HG02943 (cell line): ENCODE measurements around the gene TM4SF1.
"Not testable (repeated sequence)": the region's sequence is repeated elsewhere in the genome, so short reads cannot be mapped to it uniquely, and the experiment has no call there.

Source experiments
- ATAC-seq: cut with Tn5 transposase; IDR thresholded peaks from one replicate; pipeline ENCODE4 v1.9.1; 2021; ENCODE audit warnings: mild to moderate bottlenecking, low read depth, moderate library complexity; ENCODE audit not compliant: unreplicated experiment

TM4SF1 gene

DNA sequence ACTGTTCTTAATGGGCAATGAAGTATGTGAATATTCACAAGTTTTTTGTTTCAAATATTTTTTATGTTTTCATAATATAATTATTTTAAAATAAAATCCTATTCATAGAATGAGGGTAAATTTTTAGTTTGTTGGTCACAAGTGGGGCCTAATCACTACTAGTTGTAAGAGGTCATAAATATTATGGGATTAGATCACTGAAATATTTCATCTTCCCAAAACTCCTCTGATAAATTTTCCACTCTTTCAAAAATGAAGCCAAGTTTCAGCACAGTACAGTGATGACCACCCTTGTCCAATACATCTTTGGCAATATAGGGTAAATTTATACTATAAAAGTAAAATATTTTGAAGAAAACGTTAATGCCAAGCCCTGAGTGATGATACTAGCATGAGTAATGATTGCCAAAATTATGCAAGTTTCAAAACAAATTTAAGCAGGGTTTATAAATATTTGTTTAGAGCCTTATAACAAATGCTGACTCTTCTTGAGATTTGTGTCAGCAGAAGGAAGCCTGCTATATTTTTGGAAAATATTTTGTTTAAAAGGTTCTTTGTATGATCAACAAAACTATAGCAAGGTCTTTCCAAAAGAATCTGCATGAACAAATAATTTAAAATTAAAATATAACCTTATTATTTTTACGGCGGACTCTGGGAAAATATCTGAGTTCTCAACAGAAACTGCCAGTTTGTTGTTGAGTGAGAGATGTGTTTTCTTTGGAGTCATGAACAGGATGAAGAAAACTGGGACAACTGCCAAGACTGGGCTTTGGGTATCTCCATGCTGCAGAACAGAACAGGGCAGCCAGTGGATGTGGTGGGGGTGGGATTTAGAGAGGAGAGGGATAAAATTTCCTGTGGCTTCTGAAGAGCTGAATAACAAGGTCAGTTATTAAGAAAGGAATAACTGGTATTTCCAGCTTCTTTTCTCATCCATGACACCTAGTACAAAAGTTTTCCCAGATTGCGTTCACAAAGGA, 17.9 kb upstream of the TM4SF1 start:
- ATAC-seq: no peak

DNA sequence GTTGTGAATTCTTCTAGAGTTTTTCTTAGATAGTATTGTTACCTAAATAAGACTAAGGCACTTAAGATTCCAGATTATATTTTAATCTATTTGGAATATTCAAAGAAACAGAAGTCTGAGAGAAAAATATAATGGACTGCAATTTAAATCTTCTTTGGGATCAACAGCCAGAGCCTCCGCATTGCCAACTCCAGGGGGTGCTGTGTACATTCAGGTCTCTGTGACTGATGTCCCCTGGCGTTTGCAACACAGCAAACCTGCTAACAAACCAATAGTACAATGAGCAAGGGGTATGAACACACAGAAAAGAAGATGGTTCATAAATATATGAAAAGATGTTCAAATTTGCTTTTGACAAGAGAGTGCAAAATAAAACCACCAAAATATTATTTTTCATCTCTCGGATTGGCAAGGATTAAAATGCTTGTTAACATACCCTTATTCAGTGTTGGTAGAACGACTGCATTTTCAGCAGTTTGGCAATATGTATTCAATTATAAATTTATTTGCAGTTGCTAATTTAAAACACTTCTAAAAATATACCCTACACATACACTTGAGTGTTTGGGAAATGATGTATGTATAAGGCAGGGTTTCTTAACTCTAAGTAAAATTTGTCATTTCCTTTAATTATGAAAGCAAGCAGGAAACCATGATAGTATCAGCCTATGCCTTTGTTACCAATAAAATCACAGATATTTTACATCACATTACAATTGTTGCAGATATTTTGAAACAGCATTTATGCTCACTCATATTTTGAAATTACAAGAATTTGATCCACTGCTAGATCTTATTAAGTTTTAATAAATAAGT, 16.1 kb upstream of the TM4SF1 start:
- no peak for ATAC-seq

DNA sequence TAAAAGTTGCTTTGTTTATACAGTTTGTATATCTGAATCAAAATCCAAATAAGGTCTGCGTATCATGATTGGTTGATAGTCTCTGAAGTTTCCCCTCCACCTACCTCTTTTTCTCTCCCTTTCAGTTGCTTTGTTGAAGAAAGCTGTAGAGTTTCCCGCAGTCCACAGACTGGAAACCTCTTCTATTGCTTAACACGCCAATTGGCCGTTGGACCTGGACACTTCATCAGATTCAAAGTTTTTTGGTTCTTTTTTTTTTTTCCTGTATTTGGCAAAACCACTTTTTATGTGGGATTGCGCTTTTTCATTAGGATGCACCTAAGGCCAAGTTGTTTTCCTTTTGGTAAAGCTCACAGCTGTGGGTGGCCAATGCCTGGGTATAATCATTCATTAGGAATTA, 14.5 kb upstream of the TM4SF1 start:
- no peak for ATAC-seq

DNA sequence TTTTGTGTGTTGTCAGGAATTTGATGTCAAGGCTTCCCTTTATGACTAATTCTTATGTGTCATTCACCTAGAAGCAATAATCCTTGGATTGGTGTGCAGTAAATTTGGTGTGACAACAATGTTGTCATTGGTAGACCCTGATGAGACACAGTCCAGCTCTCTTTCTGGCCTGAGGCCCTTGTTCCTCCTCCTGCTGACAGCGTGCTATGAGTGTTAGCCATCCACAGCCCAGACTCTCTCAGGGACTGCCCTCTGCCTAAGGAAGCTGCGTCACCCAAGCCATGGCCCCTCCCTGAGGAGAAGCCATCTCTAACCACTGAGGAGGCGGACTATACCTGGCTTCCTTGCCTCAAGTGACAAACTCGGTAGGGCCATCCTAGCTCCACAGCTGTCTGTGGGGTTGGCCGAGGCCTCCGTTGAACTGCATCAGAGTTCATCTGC, 13.3 kb upstream of the TM4SF1 start:
- no peak for ATAC-seq

DNA sequence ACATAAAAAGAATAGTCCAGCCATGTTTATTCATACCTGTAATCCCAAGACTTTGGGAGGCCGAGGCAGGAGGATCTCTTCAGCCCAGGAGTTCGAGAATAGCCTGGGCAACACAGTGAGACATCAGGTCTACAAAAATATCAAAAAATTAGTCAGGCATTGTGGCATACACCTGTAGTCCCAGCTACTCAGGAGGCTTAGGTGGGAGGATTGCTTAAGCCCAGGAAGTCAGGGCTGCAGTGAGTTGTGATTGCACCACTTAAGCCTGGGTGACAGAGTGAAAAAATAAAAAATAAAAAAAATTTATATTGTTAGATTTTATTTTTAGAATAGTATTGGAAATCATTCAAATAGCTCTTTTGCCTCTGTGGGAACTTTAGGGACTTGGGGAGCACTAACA, 12.8 kb upstream of the TM4SF1 start:
- ATAC-seq: no peak

DNA sequence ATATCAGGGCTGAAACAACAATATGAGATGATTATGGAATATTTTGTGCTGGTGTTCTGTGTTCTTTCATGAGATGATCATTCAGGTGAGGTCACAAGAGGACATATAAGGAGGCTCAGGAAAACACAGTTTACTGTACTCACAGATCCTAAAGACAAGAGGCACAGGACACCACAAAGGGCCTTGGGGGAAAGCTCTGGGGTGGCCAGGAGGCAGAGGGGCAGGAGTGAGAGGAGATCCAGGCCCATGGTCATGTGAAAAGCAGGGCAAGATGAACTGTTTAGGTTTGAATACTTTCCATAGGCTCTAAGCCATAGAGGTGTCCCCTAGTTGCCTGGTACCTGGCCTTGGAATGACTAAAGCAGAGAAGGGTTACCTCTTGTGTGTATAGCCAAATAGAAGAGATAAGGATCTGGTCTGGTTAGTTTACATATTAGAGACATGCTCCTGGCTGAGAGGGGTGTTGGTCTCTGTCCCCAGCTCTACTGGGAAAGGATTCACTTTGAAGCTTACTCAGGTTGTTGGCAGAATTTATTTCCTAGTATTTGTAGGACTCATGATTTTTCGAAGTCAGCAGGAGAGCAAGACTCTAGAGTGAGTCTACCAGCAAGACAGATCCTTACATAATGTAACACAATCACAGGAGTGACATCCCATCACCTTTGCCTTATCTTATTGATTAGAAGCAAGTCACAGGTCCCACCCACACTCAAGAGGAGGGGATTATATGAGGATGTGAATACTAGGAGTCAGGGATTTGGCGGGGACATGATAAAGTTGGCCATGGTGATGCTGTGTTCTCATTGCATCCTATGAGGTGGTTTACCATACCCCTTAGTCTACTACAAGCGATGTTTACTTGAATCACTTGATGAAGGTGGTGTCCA, 11.3 kb upstream of the TM4SF1 start:
- ATAC-seq: no peak

DNA sequence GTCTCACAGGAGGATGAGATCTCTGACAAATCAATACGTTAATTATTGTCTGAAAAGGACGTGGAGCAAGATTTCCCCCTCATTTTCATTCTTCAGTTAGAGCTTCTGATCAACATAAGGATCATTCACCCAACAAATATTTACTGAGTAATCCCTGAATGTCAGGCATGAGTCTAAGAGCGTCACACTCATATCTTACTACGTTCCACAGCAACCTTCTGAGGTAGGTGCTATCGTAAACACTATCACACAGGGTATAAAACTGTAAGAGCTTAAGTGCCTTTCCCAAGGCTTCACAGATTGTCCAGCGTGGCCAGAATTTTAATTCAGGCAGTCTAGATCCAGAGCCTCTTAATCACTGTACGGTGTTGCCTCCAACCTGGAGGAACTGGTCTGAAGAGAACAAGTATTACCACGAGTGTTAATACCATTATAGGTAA, 10.6 kb upstream of the TM4SF1 start:
- no peak for ATAC-seq

DNA sequence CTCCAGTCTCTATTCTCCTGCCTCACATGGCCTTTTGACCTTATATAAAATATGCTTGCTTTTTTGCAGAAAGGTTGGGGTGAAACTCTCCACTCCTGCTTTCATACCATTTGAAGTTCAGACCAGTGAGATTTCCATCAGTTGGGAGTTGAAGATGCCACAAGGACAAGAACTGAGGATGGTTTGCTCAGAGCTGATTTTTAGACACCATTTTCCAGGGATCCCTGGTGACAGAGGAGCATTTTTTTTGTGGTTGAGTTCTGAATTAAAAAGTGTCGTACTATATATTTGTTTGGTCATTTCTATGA, 8.8 kb upstream of the TM4SF1 start:
- ATAC-seq: no peak

DNA sequence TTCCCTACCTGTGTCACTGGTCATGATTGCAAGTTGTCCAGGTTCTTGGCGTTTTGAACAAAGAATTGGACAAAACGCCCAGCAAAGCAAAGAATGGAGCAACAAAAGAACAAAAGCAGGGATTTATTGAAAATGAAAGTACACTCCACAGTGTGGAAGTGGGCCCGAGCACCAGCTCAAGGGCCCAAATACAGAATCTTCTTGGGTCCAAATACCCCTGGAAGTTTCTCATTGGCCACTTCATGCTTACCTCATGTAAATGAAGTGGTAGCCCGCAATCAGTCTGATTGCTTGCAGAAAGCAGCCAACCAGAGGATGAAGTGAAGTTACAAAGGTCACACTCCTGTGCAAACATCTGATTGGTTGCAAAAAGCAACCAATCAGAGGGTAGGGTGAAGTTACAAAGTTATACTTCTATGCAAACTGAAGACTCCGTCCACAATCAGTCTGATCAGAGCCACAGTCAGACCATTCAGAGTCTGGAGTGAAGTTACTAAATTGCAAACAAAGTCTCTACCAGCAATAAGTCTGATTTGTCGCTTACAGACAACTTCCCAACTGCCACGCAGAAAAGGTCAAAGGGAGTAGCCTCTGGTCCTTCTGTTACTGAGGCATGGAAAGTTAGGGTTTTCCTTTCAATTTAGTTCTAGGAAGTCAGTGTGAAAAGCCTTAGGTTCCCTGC, 8.3 kb upstream of the TM4SF1 start:
- no peak for ATAC-seq

DNA sequence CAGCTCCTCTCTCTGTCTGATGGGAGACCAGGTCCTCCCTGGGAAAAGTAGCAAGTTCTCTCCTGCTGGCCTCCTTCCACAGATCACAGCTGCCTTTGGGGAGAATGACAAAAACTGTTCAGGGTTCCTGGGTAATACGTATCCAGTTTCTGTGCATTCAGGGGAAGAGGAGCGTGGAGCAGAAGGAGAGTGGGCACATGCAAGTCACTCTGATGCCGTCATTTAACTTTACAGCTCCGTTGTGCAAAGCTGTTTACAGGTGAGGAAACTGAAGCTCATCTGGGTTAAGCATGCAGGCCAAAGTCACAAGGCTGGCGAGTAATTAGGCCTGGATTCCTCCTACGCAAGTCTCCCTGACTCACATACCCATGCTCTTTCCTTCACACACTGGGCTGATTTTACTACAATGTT, 7.5 kb upstream of the TM4SF1 start:
- no peak for ATAC-seq

DNA sequence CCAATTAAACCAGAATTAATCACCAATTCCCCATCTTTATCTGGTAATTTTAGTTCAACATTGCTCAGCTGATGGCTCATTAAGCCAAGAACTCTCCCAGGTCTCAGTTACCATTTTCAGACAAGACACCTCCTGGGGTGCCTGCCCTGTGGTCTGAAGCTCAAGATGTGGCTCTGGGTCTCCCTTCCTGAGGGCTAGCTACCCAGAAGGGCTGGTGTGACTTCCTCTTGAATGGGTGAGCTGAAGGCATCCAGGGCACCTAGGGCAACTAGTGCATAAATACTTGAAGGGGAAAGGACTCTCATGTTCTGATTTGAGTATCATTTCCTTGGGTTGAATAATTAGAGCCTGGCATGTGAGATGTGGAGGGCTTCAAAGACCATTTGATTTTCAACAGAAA, 6.7 kb upstream of the TM4SF1 start:
- no peak for ATAC-seq

DNA sequence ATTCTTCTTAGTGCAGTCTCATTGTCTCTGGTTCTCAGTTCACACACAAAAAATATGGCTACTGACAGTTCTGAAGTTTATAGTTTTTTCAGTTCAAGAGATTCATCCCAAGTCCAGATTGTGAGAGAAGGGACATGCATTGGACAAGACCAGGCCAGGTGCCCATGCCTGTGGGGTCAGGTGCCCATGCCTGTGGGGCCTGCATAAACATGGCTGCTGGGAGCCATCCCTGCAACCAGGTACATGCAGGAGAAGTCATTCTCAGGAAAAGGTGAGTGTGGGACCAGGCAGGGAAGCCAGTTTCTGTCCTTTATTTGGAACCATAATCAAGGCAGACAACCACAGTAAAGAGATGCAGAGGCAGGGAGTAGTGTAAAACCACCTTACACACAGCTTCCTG, 6.3 kb upstream of the TM4SF1 start:
- no peak for ATAC-seq

DNA sequence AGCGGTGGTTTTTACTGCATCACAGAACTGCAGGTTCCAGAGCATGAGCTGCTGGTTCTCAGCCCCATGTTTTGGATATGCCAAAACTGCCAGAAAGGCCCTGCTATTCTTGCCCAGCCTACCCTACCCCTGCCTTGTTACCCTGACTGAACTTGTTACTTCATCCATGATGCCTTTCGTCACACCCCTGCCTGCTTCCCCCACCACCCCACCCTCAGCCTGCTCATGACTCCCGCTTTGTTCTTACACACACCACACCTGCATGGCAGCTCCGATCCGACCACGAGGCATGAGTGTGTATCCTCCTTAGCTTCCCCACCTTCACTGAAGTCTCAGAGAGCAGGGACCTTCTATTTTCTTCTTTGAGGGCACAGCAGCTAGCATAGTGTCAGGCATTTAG, 5.1 kb upstream of the TM4SF1 start:
- no peak for ATAC-seq

DNA sequence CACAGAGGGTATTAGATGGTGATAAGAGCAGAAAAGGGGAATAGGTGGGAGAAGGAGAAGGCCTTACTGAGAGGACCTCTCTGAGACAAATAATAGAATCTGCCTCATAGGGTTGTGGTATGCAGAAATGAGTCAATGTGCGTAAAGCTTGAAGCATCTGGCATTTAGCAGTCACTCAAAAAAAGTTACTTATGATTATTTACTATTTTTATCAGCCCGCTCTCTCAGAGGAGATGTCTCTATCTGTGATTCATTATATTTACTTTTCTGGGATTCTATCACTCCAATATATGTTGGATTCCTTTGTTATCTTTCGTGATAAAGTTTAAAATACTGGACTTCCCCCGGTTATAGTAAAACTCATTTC, 4.6 kb upstream of the TM4SF1 start:
- ATAC-seq: no peak

DNA sequence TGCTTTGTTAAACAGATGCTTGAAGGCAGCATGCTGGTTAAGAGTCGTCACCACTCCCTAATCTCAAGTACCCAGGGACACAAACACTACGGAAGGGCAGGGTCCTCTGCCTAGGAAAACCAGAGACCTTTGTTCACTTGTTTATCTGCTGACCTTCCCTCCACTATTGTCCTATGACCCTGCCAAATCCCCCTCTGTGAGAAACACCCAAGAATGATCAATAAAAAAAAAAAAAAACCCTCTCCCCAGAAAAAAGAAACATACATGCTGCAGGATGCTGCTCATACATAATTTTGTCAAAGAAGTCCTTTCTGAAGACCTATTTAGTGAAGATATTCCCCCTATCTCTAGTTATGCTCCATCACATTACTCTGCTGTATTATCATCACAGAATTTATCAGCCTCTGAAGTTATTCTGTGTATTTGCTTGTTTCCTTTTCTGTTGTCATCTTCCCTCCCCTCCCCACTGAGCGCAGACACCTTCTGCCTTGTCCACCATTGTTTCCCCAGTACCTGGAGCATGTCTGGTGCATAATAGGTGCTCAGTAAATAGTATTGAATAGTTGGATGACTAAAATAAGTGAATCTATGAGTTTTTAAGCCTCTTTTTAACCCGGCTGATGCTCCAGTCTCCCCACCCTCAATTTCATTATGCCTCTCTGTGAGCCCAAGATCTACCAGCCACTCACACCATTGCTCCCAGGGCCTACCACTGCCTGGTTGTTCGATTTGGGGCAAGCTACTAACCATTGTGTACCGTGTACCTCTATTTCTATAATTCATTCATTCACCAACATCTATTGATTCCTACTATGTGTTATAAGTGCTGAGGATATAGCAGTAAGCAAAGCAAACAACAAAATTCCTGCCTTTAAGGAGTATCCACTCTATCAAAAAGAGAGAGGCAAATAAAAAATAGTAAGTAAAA, 4.0 kb upstream of the TM4SF1 start:
- ATAC-seq: no peak

DNA sequence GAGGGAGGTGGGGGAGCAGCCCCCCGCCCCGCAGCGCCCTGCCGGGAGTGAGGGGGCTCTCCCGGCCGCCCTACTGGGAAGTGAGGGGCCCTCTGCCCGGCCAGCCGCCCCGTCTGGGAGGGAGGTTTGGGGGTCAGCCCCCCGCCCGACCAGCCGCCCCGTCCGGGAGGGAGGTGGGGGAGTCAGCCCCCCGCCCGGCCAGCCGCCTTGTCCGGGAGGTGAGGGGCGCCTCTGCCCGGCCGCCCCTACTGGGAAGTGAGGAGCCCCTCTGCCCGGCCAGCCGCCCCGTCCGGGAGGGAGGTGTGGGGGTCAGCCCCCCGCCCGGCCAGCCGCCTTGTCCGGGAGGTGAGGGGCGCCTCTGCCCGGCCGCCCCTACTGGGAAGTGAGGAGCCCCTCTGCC, 2.8 kb upstream of the TM4SF1 start:
- not testable (repeated sequence) for ATAC-seq

DNA sequence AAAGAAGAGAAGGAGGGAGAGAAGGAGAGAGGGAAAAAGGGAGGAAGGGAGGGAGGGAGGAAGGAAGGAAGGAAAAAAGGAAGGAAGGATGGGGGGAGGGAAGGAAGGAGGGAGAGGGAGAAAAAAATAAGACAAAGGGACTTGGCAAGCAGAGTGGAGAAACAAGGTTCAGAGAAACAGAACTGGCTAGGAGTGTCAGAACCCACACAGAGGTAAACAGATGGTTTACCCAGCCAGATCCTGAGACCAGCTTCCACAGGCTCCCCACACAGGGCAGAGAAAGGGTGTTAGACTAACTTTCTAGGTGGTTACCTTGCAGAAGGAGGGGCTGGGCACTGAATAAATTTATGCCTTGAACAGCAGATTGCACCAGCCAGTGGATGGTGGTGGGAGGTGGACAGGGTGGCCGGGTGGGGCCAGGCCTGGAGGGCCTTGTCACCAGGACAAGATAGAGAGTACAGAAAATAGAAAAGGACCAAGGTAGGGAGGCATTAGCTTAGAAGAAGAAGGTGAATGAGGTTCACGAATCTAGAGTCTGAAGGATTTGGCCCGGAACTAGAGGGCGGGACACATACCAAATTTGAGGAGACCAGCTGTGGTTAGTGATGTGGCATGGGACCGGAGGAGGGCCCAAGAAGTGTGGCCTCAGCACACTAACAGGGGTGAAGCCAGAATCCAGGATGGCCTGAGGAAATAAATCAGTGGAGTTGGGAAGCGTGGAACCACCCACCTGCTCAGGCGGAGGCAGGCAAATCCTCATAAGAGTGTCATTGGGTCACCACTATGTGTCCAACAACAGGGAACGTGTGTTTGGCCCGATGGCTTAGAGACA, 1.2 kb upstream of the TM4SF1 start:
- no peak for ATAC-seq

DNA sequence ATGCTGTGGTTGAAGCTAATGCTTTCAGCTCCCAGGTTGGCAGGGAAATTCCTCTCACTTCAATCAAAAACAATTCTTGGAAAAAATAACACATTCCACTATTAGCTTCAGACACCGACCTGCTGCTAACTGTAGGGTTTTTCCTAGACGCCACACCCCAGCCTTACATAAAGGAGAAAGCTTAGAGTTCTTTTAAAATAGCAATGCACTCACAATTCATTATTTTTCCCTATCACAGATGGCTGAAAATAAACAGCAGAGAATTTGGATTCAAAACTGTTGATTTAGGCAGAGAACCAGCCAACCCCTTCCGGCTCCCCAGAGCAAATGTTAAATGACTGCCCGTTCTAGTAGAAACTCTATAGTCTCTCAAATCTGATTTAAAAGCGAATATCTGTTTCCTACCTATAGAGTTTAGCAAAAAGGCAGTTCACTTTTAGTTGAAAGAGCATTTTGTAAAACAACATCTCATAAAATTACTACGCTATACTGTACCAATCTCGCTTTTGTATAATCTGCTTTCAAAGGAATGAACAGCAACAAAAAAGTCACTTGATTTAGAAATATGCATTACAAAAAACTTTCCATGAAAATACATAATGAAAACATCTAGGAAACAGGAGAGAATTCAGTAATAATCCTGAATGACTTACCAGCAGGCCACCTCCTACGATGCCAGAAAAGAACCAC, 586 bp downstream of the TM4SF1 start:
- ATAC-seq: no peak
